Esophagus squamous epithelium (tissue), 5 donors: ENCODE results near the gene PITPNM3. TPM values are rescaled to one million over a fixed set of nuclear protein-coding genes. Genes with fewer than 3 reads are reported as not detected.

Source experiments
- DNase-seq: peaks from one replicate; lab custom pipeline; 2025; lab: John Stamatoyannopoulos, UW
- H3K27ac ChIP-seq, 4 donors: fragments of 200-600 bp; sonication (generic); one replicate each; pipeline ENCODE4 v1.5.1; 2016 to 2019; ENCODE audit warnings: mild to moderate bottlenecking in 1 of 4
- H3K27me3 ChIP-seq, 4 donors: fragments of 200-600 bp; sonication (generic); 1 replicate in 3 of 4; 2 replicates in 1 of 4; pipeline versions ENCODE4 v1.5.1 to v1.6.0; 2017 to 2021; ENCODE audit warnings: antibody characterized with exemption in 1 of 4
- H3K36me3 ChIP-seq, 3 donors: fragments of 200-600 bp; sonication (generic); one replicate each; pipeline ENCODE4 v1.5.1; 2016 to 2019
- H3K4me1 ChIP-seq, 3 donors: fragments of 200-600 bp; sonication (generic); one replicate each; pipeline ENCODE4 v1.5.1; 2017 to 2019
- H3K4me3 ChIP-seq, 4 donors: fragments of 200-600 bp; sonication (generic); 1 replicate in 3 of 4; 2 replicates in 1 of 4; pipeline ENCODE4 v1.5.1; 2016 to 2019; ENCODE audit warnings: mild to moderate bottlenecking in 2 of 4, moderate library complexity in 1 of 4
- H3K9me3 ChIP-seq, 3 donors: fragments of 200-600 bp; sonication (generic); one replicate each; pipeline ENCODE4 v1.5.1; 2016 to 2019
- POLR2A ChIP-seq, 4 donors: fragments of 450-650 bp; IDR thresholded peaks; one replicate each; pipeline ENCODE4 v1.6.1; 2017; ENCODE audit warnings: antibody characterized with exemption in 4 of 4, mild to moderate bottlenecking in 4 of 4, moderate library complexity in 3 of 4
- WGBS, 2 donors: methylation state at CpG; one replicate each; pipeline ENCODE4 v1.1.5; 2018; 5-methylcytosine and 5-hydroxymethylcytosine counted together
- intact Hi-C: fragments of 100-400 bp; cut with DNase I; formaldehyde crosslinking; loops from one replicate; pipeline ENCODE4 v1.15.0; 2022
- total RNA-seq, 4 donors: library from RNA; depleted of rRNA; stranded (reverse); fragments of >200 nt; gene quantifications; one replicate each; pipeline ENCODE4 v1.1.0, GENCODE V29; 2016
- TF ChIP-seq, protein P1 (sequence below), 6 experiments: fragments of 450-650 bp in 4 of 6; fragments of 200-600 bp in 2 of 6; sonication (generic) in 2 of 6; IDR thresholded peaks; one replicate each; pipeline ENCODE4 v1.5.1; 2016 to 2019; ENCODE audit warnings: antibody characterized with exemption in 6 of 6, mild to moderate bottlenecking in 4 of 6, moderate library complexity in 4 of 6
- donor health status: DM: yes; HTN: yes; CAD: no.

PITPNM3 gene
- total RNA-seq, 4 donors from 2014 or later, result 14.0 to 33.4 (median 21.5) TPM

DNA sequence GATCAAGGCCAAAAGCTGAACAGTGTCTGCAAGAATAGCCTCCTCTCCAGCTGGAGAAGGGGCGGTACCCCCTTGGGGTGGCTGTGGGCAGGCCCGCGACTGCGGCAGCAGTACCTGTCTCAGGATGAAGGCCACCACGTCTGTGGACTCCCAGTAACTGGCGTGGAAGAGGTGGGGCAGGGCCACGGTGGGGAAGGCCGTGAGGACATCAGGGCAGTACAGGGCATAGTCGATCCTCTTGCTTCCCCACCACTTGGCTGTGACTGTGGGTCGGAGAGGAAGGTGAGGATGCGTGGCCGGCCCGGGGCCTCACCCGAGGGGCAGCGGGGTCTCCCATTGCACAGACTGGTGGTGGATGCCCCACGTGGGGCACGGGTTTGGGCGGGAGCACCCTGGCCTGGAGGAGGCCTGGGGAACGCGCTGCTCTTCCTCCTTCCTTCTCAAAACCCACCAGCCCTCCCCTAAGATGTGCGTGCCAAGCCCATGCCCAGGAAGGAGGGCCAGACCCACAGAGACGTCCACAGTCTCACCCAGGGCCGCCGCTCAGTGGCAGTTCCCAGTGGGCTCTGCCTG lies 86.1 kb downstream of the PITPNM3 start:
- H3K4me3 ChIP-seq, result no peak overlapping the region
- 92 to 100% methylated on average over 4 to 15 of the region's 24 CpGs for WGBS, 2 donors
- H3K9me3 ChIP-seq, result no peaks in the 10 kb centered on the region
- no peaks in the 10 kb centered on the region for H3K27me3 ChIP-seq
- no peak overlapping the region for H3K27ac ChIP-seq
- H3K4me1 ChIP-seq, result peaks cover 10 to 36% (median 15%) of the 10 kb centered on the region in 3 donors
- H3K36me3 ChIP-seq, result peaks cover 0 to 86% (median 0%) of the 10 kb centered on the region in 3 donors
- intact Hi-C loops, result no loop called here
- no peak for DNase-seq
- TF ChIP-seq, protein P1, sequence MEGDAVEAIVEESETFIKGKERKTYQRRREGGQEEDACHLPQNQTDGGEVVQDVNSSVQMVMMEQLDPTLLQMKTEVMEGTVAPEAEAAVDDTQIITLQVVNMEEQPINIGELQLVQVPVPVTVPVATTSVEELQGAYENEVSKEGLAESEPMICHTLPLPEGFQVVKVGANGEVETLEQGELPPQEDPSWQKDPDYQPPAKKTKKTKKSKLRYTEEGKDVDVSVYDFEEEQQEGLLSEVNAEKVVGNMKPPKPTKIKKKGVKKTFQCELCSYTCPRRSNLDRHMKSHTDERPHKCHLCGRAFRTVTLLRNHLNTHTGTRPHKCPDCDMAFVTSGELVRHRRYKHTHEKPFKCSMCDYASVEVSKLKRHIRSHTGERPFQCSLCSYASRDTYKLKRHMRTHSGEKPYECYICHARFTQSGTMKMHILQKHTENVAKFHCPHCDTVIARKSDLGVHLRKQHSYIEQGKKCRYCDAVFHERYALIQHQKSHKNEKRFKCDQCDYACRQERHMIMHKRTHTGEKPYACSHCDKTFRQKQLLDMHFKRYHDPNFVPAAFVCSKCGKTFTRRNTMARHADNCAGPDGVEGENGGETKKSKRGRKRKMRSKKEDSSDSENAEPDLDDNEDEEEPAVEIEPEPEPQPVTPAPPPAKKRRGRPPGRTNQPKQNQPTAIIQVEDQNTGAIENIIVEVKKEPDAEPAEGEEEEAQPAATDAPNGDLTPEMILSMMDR (IDR thresholded peaks at IDR 0.05), result no peak
- no peak for TF ChIP-seq POLR2A (IDR thresholded peaks at IDR 0.05)

GRCh38 chr17:6468051-6468790 lies 88.1 kb downstream of the PITPNM3 start:
- DNase-seq, result no peak
- intact Hi-C loops, result loop anchor here (10.0 kb wide), 1 partner anchor 167 kb away; no protein-coding TSS in a partner anchor
- TF ChIP-seq POLR2A (IDR thresholded peaks at IDR 0.05), result no peak
- TF ChIP-seq, protein P1 (IDR thresholded peaks at IDR 0.05), result no peak
- Histone ChIP-seq H3K36me3 (peaks cover 0 to 96% (median 0%) of the 10 kb centered on the region in 3 donors), H3K4me1 (peaks cover 0 to 19% (median 5%) of the 10 kb centered on the region in 3 donors), H3K9me3 (no peaks in the 10 kb centered on the region), H3K4me3 (no peak overlapping the region), H3K27me3 (no peaks in the 10 kb centered on the region), H3K27ac (no peak overlapping the region)
- WGBS, 2 donors, result 86 to 89% methylated on average over 6 to 15 of the region's 23 CpGs

GRCh38 chr17:6467567-6467966 lies 88.8 kb downstream of the PITPNM3 start:
- H3K27me3 ChIP-seq, result no peaks in the 10 kb centered on the region
- H3K27ac ChIP-seq, result no peak overlapping the region
- no peak overlapping the region for H3K4me3 ChIP-seq
- no peak for DNase-seq
- no peaks in the 10 kb centered on the region for H3K9me3 ChIP-seq
- no peak for TF ChIP-seq POLR2A (IDR thresholded peaks at IDR 0.05)
- TF ChIP-seq, protein P1 (IDR thresholded peaks at IDR 0.05), result no peak
- H3K4me1 ChIP-seq, result peaks cover 0 to 14% (median 5%) of the 10 kb centered on the region in 3 donors
- H3K36me3 ChIP-seq, result peaks cover 0 to 100% (median 3%) of the 10 kb centered on the region in 3 donors
- intact Hi-C loops, result loop anchor here (10.0 kb wide), 1 partner anchor 167 kb away; no protein-coding TSS in a partner anchor
- WGBS, 2 donors, result 70 to 90% methylated on average over 1 of the region's 1 CpG

- DNase-seq, result no peak
- Histone ChIP-seq H3K4me3 (no peak overlapping the region), H3K27ac (no peak overlapping the region), H3K36me3 (peaks cover 0 to 100% (median 3%) of the 10 kb centered on the region in 3 donors), H3K4me1 (no peaks in the 10 kb centered on the region), H3K27me3 (no peaks in the 10 kb centered on the region), H3K9me3 (no peaks in the 10 kb centered on the region)
- WGBS, 2 donors, result 81 to 84% methylated on average over 18 to 19 of the region's 19 CpGs
- TF ChIP-seq, protein P1 (IDR thresholded peaks at IDR 0.05), result no peak
- TF ChIP-seq POLR2A (IDR thresholded peaks at IDR 0.05), result no peak
- intact Hi-C loops, result loop anchor here (10.0 kb wide), 1 partner anchor 169 kb away; no protein-coding TSS in a partner anchor
Observed at GRCh38 chr17:6465206-6466003, 91.0 kb downstream of the PITPNM3 start.
